Ureter (tissue), 1 donor: Measurements from ENCODE around the gene PPIE. TPM values are rescaled to one million over a fixed set of nuclear protein-coding genes. Genes with fewer than 3 reads are reported as not detected.

ENCODE experiments used
- DNase-seq: peaks from one replicate; pipeline ENCODE4 v3.0.0-alpha.2; 2020; ENCODE audit warnings: low spot score
- total RNA-seq: library from RNA; stranded (reverse); gene quantifications from one replicate; pipeline ENCODE4 v1.2.4, GENCODE V29; 2023
- donor health status: DM: yes; HTN: yes; CAD: no.

The PPIE gene
- total RNA-seq, 1 donor from 2014 or later, result 62.4 TPM

GRCh38 chr1:39720094-39720999 lies 18.3 kb upstream of the PPIE start:
- no peak for DNase-seq

- no peak for DNase-seq
Observed at GRCh38 chr1:39721664-39722063, 17.0 kb upstream of the PPIE start.

- DNase-seq, result no peak
Observed at GRCh38 chr1:39722495-39722894, 16.2 kb upstream of the PPIE start.

GRCh38 chr1:39726600-39726999 lies 12.1 kb upstream of the PPIE start:
- no peak for DNase-seq

GRCh38 chr1:39727221-39727931 lies 11.3 kb upstream of the PPIE start:
- no peak for DNase-seq

GRCh38 chr1:39727932-39728317 lies 10.8 kb upstream of the PPIE start:
- DNase-seq, result no peak

GRCh38 chr1:39729030-39729429 lies 9.7 kb upstream of the PPIE start:
- DNase-seq, result no peak

GRCh38 chr1:39729842-39730241 lies 8.8 kb upstream of the PPIE start:
- DNase-seq, result no peak

GRCh38 chr1:39732730-39733129 lies 6.0 kb upstream of the PPIE start:
- no peak for DNase-seq

GRCh38 chr1:39733161-39733560 lies 5.5 kb upstream of the PPIE start:
- peak; percentile 18 for DNase-seq

GRCh38 chr1:39735731-39736130 lies 3.0 kb upstream of the PPIE start:
- peak; percentile 29 for DNase-seq

GRCh38 chr1:39737546-39738169 lies 1.0 kb upstream of the PPIE start:
- DNase-seq, result peak; percentile 41

- DNase-seq, result peak; percentile 37
Observed at GRCh38 chr1:39745016-39745670, 6.5 kb downstream of the PPIE start.

GRCh38 chr1:39751595-39751994 lies 12.9 kb downstream of the PPIE start:
- DNase-seq, result peak; percentile 36

GRCh38 chr1:39752703-39753102 lies 14.0 kb downstream of the PPIE start:
- peak; percentile 25 for DNase-seq

GRCh38 chr1:39753132-39754025 lies 14.7 kb downstream of the PPIE start:
- peak; percentile 39 for DNase-seq

GRCh38 chr1:39754026-39754570 lies 15.4 kb downstream of the PPIE start:
- no peak for DNase-seq

- peak; percentile 41 for DNase-seq
Observed at GRCh38 chr1:39754906-39755504, 16.3 kb downstream of the PPIE start.

- DNase-seq, result no peak
Observed at GRCh38 chr1:39755965-39756659, 17.4 kb downstream of the PPIE start.

- no peak for DNase-seq
Observed at GRCh38 chr1:39757501-39757900, 18.8 kb downstream of the PPIE start.
